Body of pancreas (tissue), 4 donors: Measurements from ENCODE around the gene CACNG3.

Source experiments
- POLR2A ChIP-seq, 3 donors: fragments of 450-650 bp; IDR thresholded peaks; one replicate each; pipeline ENCODE4 v1.6.1; 2016; ENCODE audit warnings: antibody characterized with exemption in 3 of 3, mild to moderate bottlenecking in 2 of 3
- TF ChIP-seq, protein P1 (sequence below), 7 experiments: fragments of 450-650 bp in 4 of 7; fragments of 200-600 bp in 3 of 7; sonication (generic) in 3 of 7; IDR thresholded peaks; one replicate each; pipeline ENCODE4 v1.5.1; 2016 to 2019; ENCODE audit warnings: antibody characterized with exemption in 7 of 7

DNA sequence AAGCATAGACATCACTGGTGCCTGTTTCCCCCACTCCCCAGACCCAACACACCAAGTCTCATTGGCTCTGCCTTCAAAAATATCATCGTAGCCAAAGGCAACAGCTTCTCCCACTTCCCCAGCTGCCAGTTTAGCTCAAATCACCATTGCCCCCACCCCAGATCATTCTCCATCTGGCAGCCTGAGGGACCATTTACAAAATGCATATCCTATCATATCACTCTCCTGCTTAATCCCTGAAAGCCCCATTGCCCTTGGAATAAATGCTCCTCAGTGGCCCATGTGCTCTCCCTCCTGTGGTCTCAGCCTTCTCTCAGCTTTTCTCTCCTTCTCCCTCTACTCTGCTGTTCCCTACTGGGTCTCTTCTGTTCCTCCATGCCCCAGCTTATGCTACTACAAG lies 68.3 kb downstream of the CACNG3 start:
- TF ChIP-seq POLR2A (IDR thresholded peaks at IDR 0.05) = no peak
- TF ChIP-seq, protein P1, sequence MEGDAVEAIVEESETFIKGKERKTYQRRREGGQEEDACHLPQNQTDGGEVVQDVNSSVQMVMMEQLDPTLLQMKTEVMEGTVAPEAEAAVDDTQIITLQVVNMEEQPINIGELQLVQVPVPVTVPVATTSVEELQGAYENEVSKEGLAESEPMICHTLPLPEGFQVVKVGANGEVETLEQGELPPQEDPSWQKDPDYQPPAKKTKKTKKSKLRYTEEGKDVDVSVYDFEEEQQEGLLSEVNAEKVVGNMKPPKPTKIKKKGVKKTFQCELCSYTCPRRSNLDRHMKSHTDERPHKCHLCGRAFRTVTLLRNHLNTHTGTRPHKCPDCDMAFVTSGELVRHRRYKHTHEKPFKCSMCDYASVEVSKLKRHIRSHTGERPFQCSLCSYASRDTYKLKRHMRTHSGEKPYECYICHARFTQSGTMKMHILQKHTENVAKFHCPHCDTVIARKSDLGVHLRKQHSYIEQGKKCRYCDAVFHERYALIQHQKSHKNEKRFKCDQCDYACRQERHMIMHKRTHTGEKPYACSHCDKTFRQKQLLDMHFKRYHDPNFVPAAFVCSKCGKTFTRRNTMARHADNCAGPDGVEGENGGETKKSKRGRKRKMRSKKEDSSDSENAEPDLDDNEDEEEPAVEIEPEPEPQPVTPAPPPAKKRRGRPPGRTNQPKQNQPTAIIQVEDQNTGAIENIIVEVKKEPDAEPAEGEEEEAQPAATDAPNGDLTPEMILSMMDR (IDR thresholded peaks at IDR 0.05) = no peak
